Suprapubic skin (tissue), 4 donors: ENCODE data around the gene EML1. TPM values are rescaled to one million over a fixed set of nuclear protein-coding genes. Genes with fewer than 3 reads are reported as not detected.

Experiments
- DNase-seq, 2 donors: peaks; one replicate each; pipeline ENCODE4 v3.0.0-alpha.2; 2019; ENCODE audit warnings: low spot score in 2 of 2
- H3K27ac ChIP-seq: fragments of 200-600 bp; sonication (generic); one replicate; pipeline ENCODE4 v1.5.1; 2019
- H3K27me3 ChIP-seq: fragments of 200-600 bp; sonication (generic); one replicate; pipeline ENCODE4 v1.5.1; 2019
- H3K36me3 ChIP-seq: fragments of 200-600 bp; sonication (generic); one replicate; pipeline ENCODE4 v1.5.1; 2019
- H3K4me1 ChIP-seq: fragments of 200-600 bp; sonication (generic); one replicate; pipeline ENCODE4 v1.5.1; 2019
- H3K4me3 ChIP-seq: fragments of 200-600 bp; sonication (generic); one replicate; pipeline ENCODE4 v1.5.1; 2019; ENCODE audit warnings: mild to moderate bottlenecking
- H3K9me3 ChIP-seq: fragments of 200-600 bp; sonication (generic); one replicate; pipeline ENCODE4 v1.5.1; 2019
- EP300 ChIP-seq: sonication (generic); formaldehyde crosslinking; IDR thresholded peaks from one replicate; pipeline ENCODE4 v1.6.1; 2017; ENCODE audit warnings: antibody characterized with exemption
- POLR2A ChIP-seq, 2 donors: fragments of 450-650 bp; IDR thresholded peaks; one replicate each; pipeline ENCODE4 v1.6.1; 2017; ENCODE audit warnings: antibody characterized with exemption in 2 of 2, mild to moderate bottlenecking in 2 of 2, moderate library complexity in 2 of 2
- POLR2AphosphoS5 ChIP-seq, 3 donors: sonication (generic); formaldehyde crosslinking; IDR thresholded peaks; one replicate each; pipeline ENCODE4 v1.6.1; 2017; ENCODE audit warnings: antibody characterized with exemption in 3 of 3
- WGBS: methylation state at CpG from one replicate; pipeline ENCODE4 v1.1.5; 2018; 5-methylcytosine and 5-hydroxymethylcytosine counted together
- total RNA-seq, 4 donors: library from RNA; depleted of rRNA; stranded (reverse); fragments of >200 nt; gene quantifications; one replicate each; pipeline ENCODE4 v1.1.0, GENCODE V29; 2016
- TF ChIP-seq, protein P1 (sequence below), 2 donors: fragments of 200-600 bp in 1 of 2; fragments of 450-650 bp in 1 of 2; sonication (generic) in 1 of 2; IDR thresholded peaks; one replicate each; pipeline ENCODE4 v1.5.1; 2016 to 2019; ENCODE audit warnings: antibody characterized with exemption in 2 of 2, mild to moderate bottlenecking in 1 of 2, moderate library complexity in 1 of 2

Gene EML1
- total RNA-seq, 4 donors from 2014 or later: 9.6 to 17.6 (median 15.4) TPM

DNA sequence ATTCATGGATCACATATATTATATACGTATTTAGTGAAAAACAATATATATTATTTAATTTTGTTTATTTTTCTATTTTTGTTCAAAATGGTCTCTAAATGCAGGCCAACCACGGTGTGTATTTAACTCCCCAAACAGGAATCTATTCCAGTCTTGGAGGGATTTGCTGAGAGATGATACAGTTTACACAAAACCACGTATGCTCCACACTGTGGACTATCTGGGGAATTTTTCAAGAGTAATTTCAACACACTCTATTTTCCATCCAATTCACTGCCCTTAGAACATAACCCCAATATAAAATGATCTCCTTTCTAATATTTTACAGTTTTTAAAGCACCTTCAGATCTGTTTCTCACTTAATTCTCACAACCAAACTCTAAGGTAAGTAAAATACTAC, 15.3 kb downstream of the EML1 start:
- Histone ChIP-seq H3K36me3 (no peaks in the 10 kb centered on the region), H3K9me3 (no peaks in the 10 kb centered on the region), H3K27me3 (no peaks in the 10 kb centered on the region), H3K4me3 (no peak overlapping the region), H3K4me1 (peaks cover 40% of the 10 kb centered on the region), H3K27ac (peak overlapping the region; percentile 81)
- WGBS: 63% methylated on average over 3 of the region's 3 CpGs
- TF ChIP-seq, protein P1, sequence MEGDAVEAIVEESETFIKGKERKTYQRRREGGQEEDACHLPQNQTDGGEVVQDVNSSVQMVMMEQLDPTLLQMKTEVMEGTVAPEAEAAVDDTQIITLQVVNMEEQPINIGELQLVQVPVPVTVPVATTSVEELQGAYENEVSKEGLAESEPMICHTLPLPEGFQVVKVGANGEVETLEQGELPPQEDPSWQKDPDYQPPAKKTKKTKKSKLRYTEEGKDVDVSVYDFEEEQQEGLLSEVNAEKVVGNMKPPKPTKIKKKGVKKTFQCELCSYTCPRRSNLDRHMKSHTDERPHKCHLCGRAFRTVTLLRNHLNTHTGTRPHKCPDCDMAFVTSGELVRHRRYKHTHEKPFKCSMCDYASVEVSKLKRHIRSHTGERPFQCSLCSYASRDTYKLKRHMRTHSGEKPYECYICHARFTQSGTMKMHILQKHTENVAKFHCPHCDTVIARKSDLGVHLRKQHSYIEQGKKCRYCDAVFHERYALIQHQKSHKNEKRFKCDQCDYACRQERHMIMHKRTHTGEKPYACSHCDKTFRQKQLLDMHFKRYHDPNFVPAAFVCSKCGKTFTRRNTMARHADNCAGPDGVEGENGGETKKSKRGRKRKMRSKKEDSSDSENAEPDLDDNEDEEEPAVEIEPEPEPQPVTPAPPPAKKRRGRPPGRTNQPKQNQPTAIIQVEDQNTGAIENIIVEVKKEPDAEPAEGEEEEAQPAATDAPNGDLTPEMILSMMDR (IDR thresholded peaks at IDR 0.05): no peak
- TF ChIP-seq EP300 (no peak), POLR2A (IDR thresholded peaks at IDR 0.05) (no peak), POLR2AphosphoS5 (IDR thresholded peaks at IDR 0.05) (no peak)
- DNase-seq: no peak

DNA sequence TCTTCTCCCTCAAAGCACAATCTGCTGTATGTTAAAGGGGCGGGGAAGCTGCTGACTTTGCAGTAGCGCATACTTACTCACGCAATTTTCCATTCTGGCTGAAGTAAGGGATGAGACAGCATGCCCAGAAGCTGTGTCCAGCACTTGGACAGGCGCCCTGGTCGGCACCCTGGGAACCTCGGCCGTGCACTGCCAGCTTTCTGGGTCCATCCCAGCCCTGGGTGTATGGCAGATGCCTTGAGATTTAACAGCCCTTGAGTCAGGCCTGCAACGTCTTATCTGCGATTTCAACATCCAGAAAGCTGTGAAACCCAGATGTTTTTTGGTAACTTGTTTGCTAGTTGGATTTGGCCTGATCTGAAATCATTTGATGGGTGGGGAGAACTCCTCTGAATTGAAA, 16.1 kb downstream of the EML1 start:
- Histone ChIP-seq H3K27me3 (no peaks in the 10 kb centered on the region), H3K27ac (peak overlapping the region; percentile 81), H3K36me3 (no peaks in the 10 kb centered on the region), H3K4me1 (peaks cover 38% of the 10 kb centered on the region), H3K9me3 (no peaks in the 10 kb centered on the region), H3K4me3 (no peak overlapping the region)
- 43% methylated on average over 9 of the region's 9 CpGs for WGBS
- DNase-seq: peak; percentile 83 to 86
- TF ChIP-seq, protein P1 (IDR thresholded peaks at IDR 0.05): no peak
- TF ChIP-seq POLR2AphosphoS5 (IDR thresholded peaks at IDR 0.05) (peak in 1 of 3 donors; percentile 71), POLR2A (IDR thresholded peaks at IDR 0.05) (no peak)

DNA sequence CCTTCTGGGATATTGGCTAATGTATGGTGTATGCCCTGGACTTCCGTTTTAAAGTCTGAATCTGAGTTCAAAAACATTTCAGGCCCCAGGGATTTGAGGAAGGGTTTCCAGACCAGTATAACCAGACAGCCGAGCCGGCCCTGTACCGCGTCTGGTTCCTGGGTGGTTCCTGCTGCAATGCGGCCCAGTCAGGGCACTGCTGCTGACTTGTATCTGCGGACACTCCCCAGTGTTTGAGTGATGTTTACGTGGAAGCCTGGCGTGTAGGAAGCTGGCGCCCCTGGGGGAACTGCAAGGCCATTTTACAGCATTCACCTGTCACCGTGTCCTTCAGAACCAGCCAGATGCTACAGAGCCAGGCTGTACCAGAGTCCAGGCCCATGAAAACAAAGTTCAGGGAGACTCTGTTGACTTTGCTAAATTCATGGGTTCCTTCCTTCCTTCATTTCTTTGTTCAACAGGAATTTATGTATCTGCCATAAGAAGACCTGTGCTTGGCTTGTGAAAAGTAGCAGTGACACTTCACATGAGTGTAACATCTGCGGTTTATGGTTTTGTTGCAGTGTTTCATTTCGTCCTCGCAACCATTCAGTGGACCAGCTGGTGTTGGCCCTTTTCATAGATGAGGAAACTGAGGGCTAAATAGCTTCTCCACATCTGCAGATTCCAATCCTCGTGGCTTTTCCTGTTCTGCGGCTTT, 16.8 kb downstream of the EML1 start:
- Histone ChIP-seq H3K9me3 (no peaks in the 10 kb centered on the region), H3K27ac (peak overlapping the region; percentile 81), H3K27me3 (no peaks in the 10 kb centered on the region), H3K4me3 (no peak overlapping the region), H3K4me1 (peaks cover 38% of the 10 kb centered on the region), H3K36me3 (no peaks in the 10 kb centered on the region)
- WGBS: 66% methylated on average over 15 of the region's 16 CpGs
- TF ChIP-seq EP300 (no peak), POLR2A (IDR thresholded peaks at IDR 0.05) (no peak), POLR2AphosphoS5 (IDR thresholded peaks at IDR 0.05) (no peak)
- TF ChIP-seq, protein P1 (IDR thresholded peaks at IDR 0.05): no peak
- peak; percentile 74 to 83 for DNase-seq

DNA sequence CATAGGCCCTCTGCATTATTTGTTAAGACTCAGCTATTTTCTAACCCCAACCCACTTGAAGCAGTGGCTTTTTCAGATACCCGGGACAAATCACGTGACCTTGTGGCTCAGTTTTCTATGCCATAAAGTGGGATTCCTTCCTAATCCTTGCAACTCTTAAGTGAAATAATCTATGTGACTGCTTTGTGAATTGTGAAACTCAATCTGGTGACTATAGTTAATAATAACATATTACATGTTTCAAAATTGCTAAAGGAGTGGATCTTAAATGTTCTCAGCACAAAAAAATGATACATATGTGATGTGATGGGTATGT, 17.3 kb downstream of the EML1 start:
- Histone ChIP-seq H3K4me1 (peaks cover 38% of the 10 kb centered on the region), H3K27ac (peak overlapping the region; percentile 81), H3K9me3 (no peaks in the 10 kb centered on the region), H3K27me3 (no peaks in the 10 kb centered on the region), H3K36me3 (no peaks in the 10 kb centered on the region), H3K4me3 (no peak overlapping the region)
- TF ChIP-seq EP300: no peak
- TF ChIP-seq, protein P1 (IDR thresholded peaks at IDR 0.05): no peak
- no peak for TF ChIP-seq POLR2AphosphoS5 (IDR thresholded peaks at IDR 0.05)
- TF ChIP-seq POLR2A (IDR thresholded peaks at IDR 0.05): no peak
- DNase-seq: no peak
- WGBS: 71% methylated on average over 2 of the region's 2 CpGs

DNA sequence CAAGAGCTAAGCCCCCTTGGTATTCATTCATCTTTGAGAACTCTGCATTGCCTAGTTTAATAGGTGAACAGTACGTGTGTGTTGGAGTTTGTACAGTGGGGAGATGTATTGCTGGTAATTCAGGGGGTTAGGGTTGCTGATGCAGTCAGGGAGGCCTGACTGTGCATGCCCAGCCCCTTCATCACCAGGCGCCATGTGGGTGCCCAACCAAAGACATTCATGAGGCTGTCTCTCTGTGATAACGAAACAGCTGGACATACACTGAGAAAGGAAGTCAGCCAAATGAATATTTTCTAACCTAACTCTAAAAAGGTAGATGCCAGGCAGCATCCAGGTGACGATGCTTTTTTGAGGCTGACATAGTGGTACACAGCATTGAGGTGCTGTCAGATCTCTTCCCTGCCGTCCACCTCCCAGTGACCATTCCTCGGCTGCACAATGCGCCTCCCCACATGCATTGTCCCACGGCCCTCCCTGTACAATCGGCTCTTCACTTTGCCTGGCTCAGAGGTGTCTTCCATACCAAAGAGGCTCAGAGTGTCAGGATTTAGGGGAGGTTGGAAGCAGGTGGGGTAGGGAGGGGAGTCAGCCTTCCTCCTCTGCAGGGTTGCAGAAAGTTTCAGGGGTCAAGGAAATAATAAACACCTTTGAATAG, 19.0 kb downstream of the EML1 start:
- no peak for DNase-seq
- Histone ChIP-seq H3K9me3 (no peaks in the 10 kb centered on the region), H3K4me3 (no peak overlapping the region), H3K36me3 (no peaks in the 10 kb centered on the region), H3K27ac (no peak overlapping the region), H3K4me1 (peaks cover 30% of the 10 kb centered on the region), H3K27me3 (no peaks in the 10 kb centered on the region)
- 93% methylated on average over 9 of the region's 9 CpGs for WGBS
- TF ChIP-seq, protein P1 (IDR thresholded peaks at IDR 0.05): no peak
- TF ChIP-seq POLR2AphosphoS5 (IDR thresholded peaks at IDR 0.05) (no peak), POLR2A (IDR thresholded peaks at IDR 0.05) (no peak)
